H1 (cell line): ENCODE measurements around the gene BBX.

Source experiments
- ATF2 ChIP-seq: IDR thresholded peaks from 2 replicates; pipeline ENCODE4 v1.6.1; 2012; ENCODE audit warnings: low read length, inconsistent platforms
- CTCF ChIP-seq, 3 experiments: IDR thresholded peaks; 1 replicate in 2 of 3; 2 replicates in 1 of 3; pipeline versions ENCODE4 v1.5.1 to v1.6.1; 2011; ENCODE audit warnings: low read length in 3 of 3, mild to moderate bottlenecking in 3 of 3, inconsistent platforms in 2 of 3, low read depth in 1 of 3, moderate library complexity in 1 of 3; ENCODE audit not compliant: insufficient read depth in 1 of 3; ENCODE audit errors: control extremely low read depth in 1 of 3
- JUND ChIP-seq: IDR thresholded peaks from 2 replicates; pipeline ENCODE4 v1.6.1; 2011; ENCODE audit warnings: mild to moderate bottlenecking, improper control_type of control experiment, low read length
- POLR2A ChIP-seq, 2 experiments: IDR thresholded peaks; 1 replicate in 1 of 2; 2 replicates in 1 of 2; pipeline ENCODE4 v1.6.1; 2011; ENCODE audit warnings: low read depth in 2 of 2, low read length in 2 of 2, mild to moderate bottlenecking in 2 of 2; ENCODE audit errors: control extremely low read depth in 1 of 2
- POLR2AphosphoS5 ChIP-seq: IDR thresholded peaks from 2 replicates; pipeline ENCODE4 v1.6.1; 2011; ENCODE audit warnings: low read depth, low read length

GRCh38 chr3:107594870-107595269, 72.1 kb downstream of the BBX start:
- TF ChIP-seq ATF2, result no peak
- TF ChIP-seq POLR2A (IDR thresholded peaks at IDR 0.05; ENCODE audit: control extremely low read depth in 1 of 2, low read depth in 2 of 2, low read length in 2 of 2), result no peak
- TF ChIP-seq POLR2AphosphoS5, result no peak
- TF ChIP-seq CTCF (IDR thresholded peaks at IDR 0.05; ENCODE audit: control extremely low read depth in 1 of 3, insufficient read depth in 1 of 3, low read depth in 1 of 3, low read length in 3 of 3), result no peak
- TF ChIP-seq JUND, result no peak
